Cardiac muscle cell (in vitro differentiated cells and primary cell): ENCODE results near the gene CACNA2D2. TPM values are rescaled to one million over a fixed set of nuclear protein-coding genes. Genes with fewer than 3 reads are reported as not detected.

Experiments
- DNase-seq, 2 donors: peaks; one replicate each; pipeline versions ENCODE4 v3.0.0 to v3.0.0-alpha.2; 2010 to 2017; ENCODE audit warnings: low read depth in 1 of 2, low spot score in 1 of 2
- H3K27ac ChIP-seq: fragments of 200-600 bp; sonication (generic); 2 replicates; pipeline ENCODE4 v1.5.1; 2016
- H3K27me3 ChIP-seq: fragments of 200-600 bp; sonication (generic); 2 replicates; pipeline ENCODE4 v1.6.0; 2016; ENCODE audit warnings: control low read depth
- H3K36me3 ChIP-seq: fragments of 200-600 bp; sonication (generic); 2 replicates; pipeline ENCODE4 v1.5.1; 2016; ENCODE audit warnings: control low read depth
- H3K4me1 ChIP-seq: fragments of 200-600 bp; sonication (generic); 2 replicates; pipeline ENCODE4 v1.8.1; 2017; ENCODE audit warnings: low read depth, mild to moderate bottlenecking, mixed run types
- H3K4me3 ChIP-seq: fragments of 200-600 bp; sonication (generic); 2 replicates; pipeline ENCODE4 v1.5.1; 2016; ENCODE audit warnings: mild to moderate bottlenecking
- H3K9me3 ChIP-seq: fragments of 200-600 bp; sonication (generic); 2 replicates; pipeline ENCODE4 v1.5.1; 2017; ENCODE audit warnings: low read depth, mild to moderate bottlenecking, control low read depth
- CTCF ChIP-seq: IDR thresholded peaks from 2 replicates; pipeline ENCODE4 v1.5.1; 2012; ENCODE audit warnings: low read depth, mild to moderate bottlenecking, low read length
- polyA plus RNA-seq: library from polyadenylated mRNA; unstranded; fragments of >200 nt; fragmentation: Nextera tagmentation; extraction: Ambion mirVana; gene quantifications from 2 replicates; pipeline ENCODE4 v1.2.1, GENCODE V29; 2016
- total RNA-seq: library from RNA; depleted of rRNA; stranded (reverse); fragments of >200 nt; gene quantifications from 2 replicates; pipeline ENCODE4 v1.2.3, GENCODE V29; 2016

Gene CACNA2D2
- total and polyA plus RNA-seq, 2 experiments from 2014 or later: 5.4 to 8.7 TPM

GRCh38 chr3:50314342-50314741, 189.1 kb downstream of the CACNA2D2 start:
- Histone ChIP-seq H3K9me3 (no peaks in the 10 kb centered on the region), H3K4me3 (no peak overlapping the region), H3K27ac (no peak overlapping the region), H3K27me3 (no peaks in the 10 kb centered on the region), H3K4me1 (no peaks in the 10 kb centered on the region), H3K36me3 (peaks cover 19% of the 10 kb centered on the region)
- no peak for DNase-seq
- no peak for TF ChIP-seq CTCF

Other genes with a start within 250 kb of the CACNA2D2 start
- 16.7 and 25.9 TPM in 2 replicates for gene SEMA3B, start 234.5 kb downstream of the CACNA2D2 start, total RNA-seq
- 20.6 and 23.1 TPM in 2 replicates for gene SEMA3B, start 234.5 kb downstream of the CACNA2D2 start, polyA plus RNA-seq
- gene LSMEM2, start 224.5 kb downstream of the CACNA2D2 start, total RNA-seq: 26.4 and 29.2 TPM in 2 replicates
- gene LSMEM2, start 224.5 kb downstream of the CACNA2D2 start, polyA plus RNA-seq: 16.4 and 18.1 TPM in 2 replicates
- gene IFRD2, start 211.2 kb downstream of the CACNA2D2 start, total RNA-seq: 61.0 and 75.3 TPM in 2 replicates
- 106 and 110 TPM in 2 replicates for gene IFRD2, start 211.2 kb downstream of the CACNA2D2 start, polyA plus RNA-seq
- 3.6 and 6.4 TPM in 2 replicates for gene HYAL3, start 204.2 kb downstream of the CACNA2D2 start, total RNA-seq
- gene HYAL3, start 204.2 kb downstream of the CACNA2D2 start, polyA plus RNA-seq: 2.4 and 6.2 TPM in 2 replicates
- 28.5 and 40.4 TPM in 2 replicates for gene NAA80, start 204.2 kb downstream of the CACNA2D2 start, total RNA-seq
- 35.6 and 39.0 TPM in 2 replicates for gene NAA80, start 204.2 kb downstream of the CACNA2D2 start, polyA plus RNA-seq
- 3.4 and 5.0 TPM in 2 replicates for gene HYAL1, start 200.1 kb downstream of the CACNA2D2 start, total RNA-seq
- 3.3 and 4.3 TPM in 2 replicates for gene HYAL1, start 200.1 kb downstream of the CACNA2D2 start, polyA plus RNA-seq
- 116 and 124 TPM in 2 replicates for gene HYAL2, start 180.9 kb downstream of the CACNA2D2 start, total RNA-seq
- 88.3 and 106 TPM in 2 replicates for gene HYAL2, start 180.9 kb downstream of the CACNA2D2 start, polyA plus RNA-seq
- gene TUSC2, start 175.4 kb downstream of the CACNA2D2 start, total RNA-seq: 84.1 and 87.0 TPM in 2 replicates
- 66.4 and 76.6 TPM in 2 replicates for gene TUSC2, start 175.4 kb downstream of the CACNA2D2 start, polyA plus RNA-seq
- gene RASSF1, start 162.8 kb downstream of the CACNA2D2 start, total RNA-seq: 13.0 and 23.1 TPM in 2 replicates
- 23.8 and 33.5 TPM in 2 replicates for gene RASSF1, start 162.8 kb downstream of the CACNA2D2 start, polyA plus RNA-seq
- gene ZMYND10, start 157.9 kb downstream of the CACNA2D2 start, total RNA-seq: 0.56 and 2.8 TPM in 2 replicates
- 1.3 and 1.8 TPM in 2 replicates for gene ZMYND10, start 157.9 kb downstream of the CACNA2D2 start, polyA plus RNA-seq
- gene NPRL2, start 152.9 kb downstream of the CACNA2D2 start, total RNA-seq: 33.2 and 34.6 TPM in 2 replicates
- gene NPRL2, start 152.9 kb downstream of the CACNA2D2 start, polyA plus RNA-seq: 51.9 and 64.4 TPM in 2 replicates
- gene CYB561D2, start 152.8 kb downstream of the CACNA2D2 start, total RNA-seq: 10.7 and 26.4 TPM in 2 replicates
- 15.7 and 23.8 TPM in 2 replicates for gene CYB561D2, start 152.8 kb downstream of the CACNA2D2 start, polyA plus RNA-seq
- gene TMEM115, start 144.1 kb downstream of the CACNA2D2 start, total RNA-seq: 67.0 and 67.9 TPM in 2 replicates
- gene TMEM115, start 144.1 kb downstream of the CACNA2D2 start, polyA plus RNA-seq: 48.2 and 57.9 TPM in 2 replicates
- 34.1 and 39.4 TPM in 2 replicates for gene C3orf18, start 64.1 kb upstream of the CACNA2D2 start, total RNA-seq
- 33.6 and 37.0 TPM in 2 replicates for gene C3orf18, start 64.1 kb upstream of the CACNA2D2 start, polyA plus RNA-seq
- gene HEMK1, start 65.9 kb upstream of the CACNA2D2 start, total RNA-seq: 13.8 and 23.3 TPM in 2 replicates
- gene HEMK1, start 65.9 kb upstream of the CACNA2D2 start, polyA plus RNA-seq: 33.9 and 37.4 TPM in 2 replicates
- gene CISH, start 108.1 kb upstream of the CACNA2D2 start, total RNA-seq: 6.9 and 8.2 TPM in 2 replicates
- 6.4 and 11.7 TPM in 2 replicates for gene CISH, start 108.1 kb upstream of the CACNA2D2 start, polyA plus RNA-seq
- gene MAPKAPK3, start 113.5 kb upstream of the CACNA2D2 start, total RNA-seq: 88.2 and 94.7 TPM in 2 replicates
- 77.3 and 94.2 TPM in 2 replicates for gene MAPKAPK3, start 113.5 kb upstream of the CACNA2D2 start, polyA plus RNA-seq
- gene DOCK3, start 171.3 kb upstream of the CACNA2D2 start, total RNA-seq: 0.42 and 1.3 TPM in 2 replicates
- gene DOCK3, start 171.3 kb upstream of the CACNA2D2 start, polyA plus RNA-seq: 0.56 and 0.94 TPM in 2 replicates